ENCODE data around the gene DDX4.

Gene DDX4

DNA sequence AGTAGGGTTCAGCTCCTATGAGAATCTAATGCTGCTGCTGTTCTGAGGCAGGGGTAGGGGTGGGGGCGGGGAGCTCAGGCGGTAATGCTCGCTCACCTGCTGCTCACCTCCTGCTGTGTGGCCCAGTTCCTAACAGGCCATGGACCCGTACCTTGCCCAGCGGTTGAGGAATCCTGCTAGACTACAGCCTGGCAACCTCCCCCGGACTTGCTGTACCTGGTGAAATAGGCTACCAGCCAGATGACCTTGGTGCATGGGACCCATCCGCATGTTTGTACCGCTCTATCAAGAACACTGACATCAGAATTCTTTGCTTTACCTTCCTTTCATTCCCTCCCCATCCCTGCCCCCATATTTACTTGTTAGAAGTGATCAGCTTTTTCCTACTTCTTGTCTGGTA lies 128.6 kb downstream of the DDX4 start:
- no peak for DNase-seq (ENCODE audit: low spot score)

Measured in HuH-7 (cell line).